ENCODE measurements around the gene ICAM5. TPM values are rescaled to one million over a fixed set of nuclear protein-coding genes. Genes with fewer than 3 reads are reported as not detected.
A peak's percentile ranks its signal among the peaks of the same experiment; 100 is the strongest.

The ICAM5 gene
- total RNA-seq, 6 experiments from 2014 or later, result 0.06 to 0.27 (median 0.24) TPM; not detected in 3

DNA sequence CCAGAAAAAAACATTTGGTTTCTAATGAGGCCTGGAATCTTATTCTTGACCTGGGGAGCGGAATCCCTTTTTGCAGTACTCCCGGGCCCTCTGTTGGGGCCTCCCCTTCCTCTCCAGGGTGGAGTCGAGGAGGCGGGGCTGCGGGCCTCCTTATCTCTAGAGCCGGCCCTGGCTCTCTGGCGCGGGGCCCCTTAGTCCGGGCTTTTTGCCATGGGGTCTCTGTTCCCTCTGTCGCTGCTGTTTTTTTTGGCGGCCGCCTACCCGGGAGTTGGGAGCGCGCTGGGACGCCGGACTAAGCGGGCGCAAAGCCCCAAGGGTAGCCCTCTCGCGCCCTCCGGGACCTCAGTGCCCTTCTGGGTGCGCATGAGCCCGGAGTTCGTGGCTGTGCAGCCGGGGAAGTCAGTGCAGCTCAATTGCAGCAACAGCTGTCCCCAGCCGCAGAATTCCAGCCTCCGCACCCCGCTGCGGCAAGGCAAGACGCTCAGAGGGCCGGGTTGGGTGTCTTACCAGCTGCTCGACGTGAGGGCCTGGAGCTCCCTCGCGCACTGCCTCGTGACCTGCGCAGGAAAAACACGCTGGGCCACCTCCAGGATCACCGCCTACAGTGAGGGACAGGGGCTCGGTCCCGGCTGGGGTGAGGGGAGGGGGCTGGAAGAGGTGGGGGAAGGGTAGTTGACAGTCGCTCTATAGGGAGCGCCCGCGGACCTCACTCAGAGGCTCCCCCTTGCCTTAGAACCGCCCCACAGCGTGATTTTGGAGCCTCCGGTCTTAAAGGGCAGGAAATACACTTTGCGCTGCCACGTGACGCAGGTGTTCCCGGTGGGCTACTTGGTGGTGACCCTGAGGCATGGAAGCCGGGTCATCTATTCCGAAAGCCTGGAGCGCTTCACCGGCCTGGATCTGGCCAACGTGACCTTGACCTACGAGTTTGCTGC lies 2.7 kb upstream of the ICAM5 start, which contains the start of gene ICAM4:
TSS of gene ICAM4 (plus strand) at position 153 of the 935 bp plus-strand sequence. CDS start at position 211, 58 bp downstream.
- Histone ChIP-seq H3K27me3 (peaks cover 7 to 10% of the 10 kb centered on the region in 2 donors), H3K9me3 (no peaks in the 10 kb centered on the region), H3K27ac (no peak within 1 kb of the TSS), H3K36me3 (peaks cover 15 to 36% (median 20%) of the 10 kb centered on the region in 4 donors), H3K4me3 (no peak within 1 kb of the TSS), H3K4me1 (peaks cover 0 to 54% (median 4%) of the 10 kb centered on the region in 4 donors)
- TF ChIP-seq, protein P1, sequence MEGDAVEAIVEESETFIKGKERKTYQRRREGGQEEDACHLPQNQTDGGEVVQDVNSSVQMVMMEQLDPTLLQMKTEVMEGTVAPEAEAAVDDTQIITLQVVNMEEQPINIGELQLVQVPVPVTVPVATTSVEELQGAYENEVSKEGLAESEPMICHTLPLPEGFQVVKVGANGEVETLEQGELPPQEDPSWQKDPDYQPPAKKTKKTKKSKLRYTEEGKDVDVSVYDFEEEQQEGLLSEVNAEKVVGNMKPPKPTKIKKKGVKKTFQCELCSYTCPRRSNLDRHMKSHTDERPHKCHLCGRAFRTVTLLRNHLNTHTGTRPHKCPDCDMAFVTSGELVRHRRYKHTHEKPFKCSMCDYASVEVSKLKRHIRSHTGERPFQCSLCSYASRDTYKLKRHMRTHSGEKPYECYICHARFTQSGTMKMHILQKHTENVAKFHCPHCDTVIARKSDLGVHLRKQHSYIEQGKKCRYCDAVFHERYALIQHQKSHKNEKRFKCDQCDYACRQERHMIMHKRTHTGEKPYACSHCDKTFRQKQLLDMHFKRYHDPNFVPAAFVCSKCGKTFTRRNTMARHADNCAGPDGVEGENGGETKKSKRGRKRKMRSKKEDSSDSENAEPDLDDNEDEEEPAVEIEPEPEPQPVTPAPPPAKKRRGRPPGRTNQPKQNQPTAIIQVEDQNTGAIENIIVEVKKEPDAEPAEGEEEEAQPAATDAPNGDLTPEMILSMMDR (IDR thresholded peaks at IDR 0.05), result no peak
- no peak for TF ChIP-seq POLR2A (IDR thresholded peaks at IDR 0.05)
- peak; percentile 76 to 84 (median 78) for DNase-seq
- 19% methylated on average over 5 of the region's 59 CpGs for WGBS (ENCODE audit: insufficient coverage, low coverage, low lambda C conversion rate, missing lambda C conversion rate)
- intact Hi-C loops (cut with DNase I), result no loop called here
- ATAC-seq, result peak; percentile 47 to 57 (median 49)

GRCh38 chr19:10288662-10289166 lies 1.0 kb upstream of the ICAM5 start:
- TF ChIP-seq POLR2A (IDR thresholded peaks at IDR 0.05), result no peak
- peak in 1 of 3 donors; percentile 52 for DNase-seq
- intact Hi-C loops (cut with DNase I), result no loop called here
- Histone ChIP-seq H3K4me3 (no peak overlapping the region), H3K4me1 (peaks cover 0 to 59% (median 6%) of the 10 kb centered on the region in 4 donors), H3K27me3 (peaks cover 10 to 23% of the 10 kb centered on the region in 2 donors), H3K9me3 (no peaks in the 10 kb centered on the region), H3K27ac (no peak overlapping the region), H3K36me3 (peaks cover 6 to 24% (median 15%) of the 10 kb centered on the region in 4 donors)
- no peak for ATAC-seq
- 4% methylated on average over 14 of the region's 23 CpGs for WGBS (ENCODE audit: insufficient coverage, low coverage, low lambda C conversion rate, missing lambda C conversion rate)

GRCh38 chr19:10289167-10289835 lies 451 bp upstream of the ICAM5 start:
- no peak for DNase-seq
- no peak for TF ChIP-seq POLR2A (IDR thresholded peaks at IDR 0.05)
- TF ChIP-seq, protein P1 (IDR thresholded peaks at IDR 0.05), result no peak
- Histone ChIP-seq H3K4me1 (peaks cover 0 to 59% (median 6%) of the 10 kb centered on the region in 4 donors), H3K9me3 (no peaks in the 10 kb centered on the region), H3K27me3 (peaks cover 10 to 23% of the 10 kb centered on the region in 2 donors), H3K27ac (no peak overlapping the region), H3K4me3 (no peak overlapping the region), H3K36me3 (peaks cover 6 to 18% (median 11%) of the 10 kb centered on the region in 4 donors)
- ATAC-seq, result no peak
- intact Hi-C loops (cut with DNase I), result no loop called here
- under 1% methylated on average over 26 of the region's 50 CpGs for WGBS (ENCODE audit: insufficient coverage, low coverage, low lambda C conversion rate, missing lambda C conversion rate)

GRCh38 chr19:10290357-10290875 lies 664 bp downstream of the ICAM5 start:
- Histone ChIP-seq H3K36me3 (peaks cover 0 to 7% (median 6%) of the 10 kb centered on the region in 4 donors), H3K4me3 (peak overlapping the region in 1 of 3 donors; percentile 11), H3K27ac (no peak overlapping the region), H3K4me1 (peaks cover 0 to 60% (median 6%) of the 10 kb centered on the region in 4 donors), H3K9me3 (no peaks in the 10 kb centered on the region), H3K27me3 (peaks cover 15 to 34% of the 10 kb centered on the region in 2 donors)
- intact Hi-C loops (cut with DNase I), result no loop called here
- no peak for TF ChIP-seq POLR2A (IDR thresholded peaks at IDR 0.05)
- TF ChIP-seq, protein P1 (IDR thresholded peaks at IDR 0.05), result no peak
- 1% methylated on average over 20 of the region's 30 CpGs for WGBS (ENCODE audit: insufficient coverage, low coverage, low lambda C conversion rate, missing lambda C conversion rate)
- no peak for ATAC-seq
- DNase-seq, result no peak
